K562 (cell line): Measurements from ENCODE around the gene ACSL3. TPM values are rescaled to one million over a fixed set of nuclear protein-coding genes. Genes with fewer than 3 reads are reported as not detected.

Experiments used
- ATAC-seq: fragments of 200-7000 bp; cut with Tn5 transposase; 3 replicates; pipeline ENCODE4 v1.9.1; 2020; ENCODE audit warnings: moderate library complexity
- BruUV-seq: library from RNA; stranded (reverse); fragments of 400-500 nt; replicated peaks from 2 replicates; lab custom pipeline; 2021; lab: Mats Ljungman, UMichigan
- CTCF ChIA-PET: fragments of 300-600 bp; formaldehyde crosslinking; extraction: SDS; loops from one replicate; lab custom pipeline; 2021; ENCODE audit warnings: low intra/inter-chr PET ratio; lab: Yijun Ruan, JAX
- POLR2A ChIA-PET: fragments of 300-600, 350-650 bp; sonication (Branson Sonifier 250); formaldehyde crosslinking; extraction: SDS; loops from one replicate; lab custom pipeline; 2021; ENCODE audit warnings: antibody characterized with exemption, inconsistent platforms; lab: Yijun Ruan, JAX
- DNase-seq, 4 experiments: peaks; one replicate each; pipeline versions ENCODE4 v3.0.0 to v3.0.0-alpha.2; 2011 to 2018; ENCODE audit warnings: low spot score in 3 of 4, mixed read lengths in 3 of 4; ENCODE audit errors: extremely low read depth in 1 of 4
- FAIRE-seq: peaks from 2 replicates; lab custom pipeline; 2011; peaks lifted over from hg19 to GRCh38; lab: Jason Lieb, UNC
- H2AFZ ChIP-seq: 2 replicates; pipeline ENCODE4 v1.6.0; 2011; ENCODE audit warnings: low read depth, low read length, control low read depth, inconsistent platforms
- H3K27ac ChIP-seq: fragments of 200-600 bp; 3 replicates; pipeline ENCODE4 v1.8.0; 2011; ENCODE audit warnings: low read depth, mild to moderate bottlenecking, control low read depth, inconsistent platforms, low read length, moderate library complexity, mixed read lengths; ENCODE audit errors: extremely low read depth
- H3K27me3 ChIP-seq, 2 experiments: fragments of 300-600 bp in 1 of 2; 2 replicates in 1 of 2; 3 replicates in 1 of 2; pipeline versions ENCODE4 v1.6.0 to v1.8.0; 2011; ENCODE audit warnings: inconsistent platforms in 2 of 2, low read length in 2 of 2, mild to moderate bottlenecking in 1 of 2, mixed read lengths in 1 of 2, moderate library complexity in 1 of 2; ENCODE audit not compliant: control insufficient read depth in 2 of 2, insufficient read depth in 2 of 2
- H3K36me3 ChIP-seq: fragments of 300-600 bp; 3 replicates; pipeline ENCODE4 v1.8.0; 2011; ENCODE audit warnings: mild to moderate bottlenecking, low read length, inconsistent platforms; ENCODE audit not compliant: control insufficient read depth, insufficient read depth
- H3K4me1 ChIP-seq, 2 experiments: fragments of 200-600 bp in 1 of 2; replicated peaks in 1 of 2; 2 replicates in 1 of 2; 3 replicates in 1 of 2; pipeline versions ENCODE4 v1.5.1 to v1.8.0; 2011; ENCODE audit warnings: inconsistent platforms in 2 of 2, low read length in 2 of 2, mild to moderate bottlenecking in 1 of 2, mixed read lengths in 1 of 2, moderate library complexity in 1 of 2; ENCODE audit not compliant: control insufficient read depth in 2 of 2, insufficient read depth in 2 of 2
- H3K4me2 ChIP-seq: 2 replicates; pipeline ENCODE4 v1.6.1; 2011; ENCODE audit warnings: low read length, control low read depth, inconsistent platforms, mixed read lengths; ENCODE audit not compliant: insufficient read depth
- H3K4me3 ChIP-seq: fragments of 200-600 bp; sonication (generic), shearing (Covaris generic); 2 replicates; pipeline ENCODE4 v1.5.1; 2016; ENCODE audit warnings: control low read depth, inconsistent platforms
- H3K79me2 ChIP-seq: fragments of 200-600 bp; 3 replicates; pipeline ENCODE4 v1.8.0; 2011; ENCODE audit warnings: low read length, inconsistent platforms; ENCODE audit not compliant: control insufficient read depth, insufficient read depth
- H3K9ac ChIP-seq, 2 experiments: 2 replicates each; pipeline versions ENCODE4 v1.6.0 to v1.6.1; 2011; ENCODE audit warnings: low read depth in 2 of 2, low read length in 2 of 2, control low read depth in 1 of 2, inconsistent platforms in 1 of 2, mild to moderate bottlenecking in 1 of 2, mixed read lengths in 1 of 2; ENCODE audit not compliant: insufficient read depth in 1 of 2
- H3K9me1 ChIP-seq: one replicate; pipeline ENCODE4 v1.6.0; 2011; ENCODE audit warnings: inconsistent platforms, mild to moderate bottlenecking, low read length, moderate library complexity; ENCODE audit not compliant: control insufficient read depth, insufficient read depth
- H3K9me3 ChIP-seq: replicated peaks from 2 replicates; pipeline ENCODE4 v1.5.1; 2011; ENCODE audit warnings: low read depth, low read length, inconsistent platforms; ENCODE audit not compliant: control insufficient read depth, insufficient read depth
- H4K20me1 ChIP-seq: replicated peaks from 2 replicates; pipeline ENCODE4 v1.6.1; 2011; ENCODE audit warnings: low read length, inconsistent platforms, mixed read lengths; ENCODE audit not compliant: control insufficient read depth, insufficient read depth
- CHD7 ChIP-seq: fragments of 200-600 bp; sonication (generic); IDR thresholded peaks from one replicate; pipeline ENCODE4 v1.6.1; 2012; ENCODE audit warnings: mild to moderate bottlenecking, low read depth, low read length, inconsistent platforms
- GATA2 ChIP-seq: sonication (generic); formaldehyde crosslinking; IDR thresholded peaks from 2 replicates; pipeline ENCODE4 v1.4.0; 2020; ENCODE audit warnings: mild to moderate bottlenecking, missing genetic modification reagents
- NBN ChIP-seq: fragments of 450-650 bp; IDR thresholded peaks from 2 replicates; pipeline ENCODE4 v1.6.1; 2016; ENCODE audit warnings: low read depth, mild to moderate bottlenecking
- RCOR1 ChIP-seq, 2 experiments: IDR thresholded peaks; 2 replicates each; pipeline ENCODE4 v1.6.1; 2012; ENCODE audit warnings: low read depth in 2 of 2, low read length in 2 of 2, borderline replicate concordance in 1 of 2, improper control_type of control experiment in 1 of 2
- SRSF1 ChIP-seq: fragments of 200-400 bp; formaldehyde crosslinking; IDR thresholded peaks from 2 replicates; pipeline ENCODE4 v1.6.1; 2017; ENCODE audit warnings: mild to moderate bottlenecking, low read depth, low read length, moderate library complexity
- ZFX ChIP-seq: sonication (generic); formaldehyde crosslinking; IDR thresholded peaks from 2 replicates; pipeline ENCODE4 v1.8.0; 2022; ENCODE audit warnings: mild to moderate bottlenecking, missing genetic modification reagents, moderate library complexity
- ZNF224 ChIP-seq: sonication (generic); formaldehyde crosslinking; IDR thresholded peaks from 2 replicates; pipeline ENCODE4 v1.8.0; 2022; ENCODE audit warnings: mild to moderate bottlenecking, missing genetic modification reagents
- ZNF431 ChIP-seq: sonication (generic); formaldehyde crosslinking; IDR thresholded peaks from 2 replicates; pipeline ENCODE4 v1.8.0; 2022; ENCODE audit warnings: mild to moderate bottlenecking, missing genetic modification reagents
- in situ Hi-C: fragments of 300-500 bp; cut with MboI; formaldehyde crosslinking; loops from 4 replicates; pipeline ENCODE4 v1.15.0; 2018; ENCODE audit warnings: inconsistent platforms, mixed read lengths
- intact Hi-C: fragments of 100-400 bp; cut with micrococcal nuclease; formaldehyde crosslinking; loops from 2 replicates; pipeline ENCODE4 v1.14.2; 2022
- polyA plus RNA-seq, 8 experiments: library from polyadenylated mRNA; depleted of rRNA in 4 of 8; stranded (reverse) in 5 of 8; unstranded in 3 of 8; fragments of >200 nt; fragmentation: Nextera tagmentation in 2 of 8; fragmentation: Illumina TruSeq in 1 of 8; extraction: Ambion mirVana in 2 of 8; extraction: Trizol in 1 of 8; gene quantifications; 2 replicates each; pipeline versions ENCODE4 v1.2.1 to v1.2.3, GENCODE V29; 2011 to 2014; ENCODE audit warnings: inconsistent platforms in 1 of 8, missing spikeins in 1 of 8
- total RNA-seq, 7 experiments: library from RNA; depleted of rRNA in 6 of 7; stranded (reverse); fragments of >200 nt in 6 of 7; fragmentation: Illumina TruSeq in 2 of 7; extraction: Trizol in 2 of 7; gene quantifications; 2 replicates each; pipeline versions ENCODE4 v1.2.1 to v1.2.3, GENCODE V29; 2011 to 2021; ENCODE audit warnings: low replicate concordance in 1 of 7
- TF ChIP-seq, protein P1 (sequence below): fragments of 250-450 bp; sonication (Bioruptor Pico); IDR thresholded peaks from 2 replicates; pipeline ENCODE4 v1.5.1; 2021; ENCODE audit warnings: mild to moderate bottlenecking
- TF ChIP-seq, protein P2 (sequence below): IDR thresholded peaks from 2 replicates; pipeline ENCODE4 v1.6.1; 2014; ENCODE audit warnings: antibody characterized with exemption

The ACSL3 gene
- total and polyA plus RNA-seq, 9 of the 15 experiments (the other 6 are each of a cell fraction or from before 2014, with no cell fraction given), result 21.3 to 123 (median 85.2) TPM

DNA sequence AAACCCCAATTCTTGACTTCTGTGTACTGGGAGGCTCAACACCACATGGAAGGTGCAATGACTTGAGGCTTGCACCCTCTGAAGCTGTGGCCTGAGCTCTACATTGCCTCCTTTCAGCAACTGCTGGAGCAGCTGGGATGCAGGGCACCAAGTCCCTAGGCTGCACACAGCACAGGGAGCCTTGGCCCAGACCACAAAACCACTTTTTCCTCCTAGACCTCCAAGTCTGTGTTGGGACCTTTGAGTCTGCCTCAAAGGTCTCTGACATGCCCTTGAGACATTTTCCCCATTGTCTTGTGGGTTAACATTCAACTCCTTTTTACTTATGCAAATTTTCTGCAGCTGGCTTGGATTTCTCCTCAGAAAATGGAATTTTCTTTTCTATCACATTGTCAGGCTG is 128.6 kb downstream of the ACSL3 start:
- no peaks in the 10 kb centered on the region for H3K9me3 ChIP-seq
- DNase-seq (no peak), FAIRE-seq (no peak), ATAC-seq (no peak)
- intact Hi-C loops (no loop called here), in situ Hi-C loops (no loop called here)
- no peaks in the 10 kb centered on the region for H3K36me3 ChIP-seq
- H3K4me3 ChIP-seq, result no peak overlapping the region
- H3K9ac ChIP-seq, result no peak overlapping the region
- H4K20me1 ChIP-seq, result no peaks in the 10 kb centered on the region
- H3K27ac ChIP-seq, result no peak overlapping the region
- no peaks in the 10 kb centered on the region for H3K79me2 ChIP-seq
- H2AFZ ChIP-seq, result no peak overlapping the region
- CTCF ChIA-PET, result no interaction called here
- no peaks in the 10 kb centered on the region for H3K9me1 ChIP-seq
- BruUV-seq, result no TSS peak
- no peaks in the 10 kb centered on the region for H3K4me1 ChIP-seq
- no peak overlapping the region for H3K4me2 ChIP-seq
- POLR2A ChIA-PET, result no interaction called here
- H3K27me3 ChIP-seq, result no peaks in the 10 kb centered on the region
- TF ChIP-seq, protein P1, sequence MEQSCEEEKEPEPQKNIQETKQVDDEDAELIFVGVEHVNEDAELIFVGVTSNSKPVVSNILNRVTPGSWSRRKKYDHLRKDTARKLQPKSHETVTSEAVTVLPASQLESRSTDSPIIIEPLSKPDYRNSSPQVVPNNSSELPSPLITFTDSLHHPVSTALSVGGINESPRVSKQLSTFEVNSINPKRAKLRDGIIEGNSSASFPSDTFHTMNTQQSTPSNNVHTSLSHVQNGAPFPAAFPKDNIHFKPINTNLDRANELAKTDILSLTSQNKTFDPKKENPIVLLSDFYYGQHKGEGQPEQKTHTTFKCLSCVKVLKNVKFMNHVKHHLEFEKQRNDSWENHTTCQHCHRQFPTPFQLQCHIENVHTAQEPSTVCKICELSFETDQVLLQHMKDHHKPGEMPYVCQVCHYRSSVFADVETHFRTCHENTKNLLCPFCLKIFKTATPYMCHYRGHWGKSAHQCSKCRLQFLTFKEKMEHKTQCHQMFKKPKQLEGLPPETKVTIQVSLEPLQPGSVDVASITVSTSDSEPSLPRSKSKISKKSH (CRISPR knock-in tag), result no peak
- TF ChIP-seq CHD7 (no peak), ZFX (CRISPR knock-in tag) (no peak), GATA2 (CRISPR knock-in tag) (no peak), SRSF1 (no peak), RCOR1 (IDR thresholded peaks at IDR 0.05; ENCODE audit: borderline replicate concordance in 1 of 2, low read depth in 2 of 2, low read length in 2 of 2) (no peak), ZNF431 (CRISPR knock-in tag) (no peak), ZNF224 (CRISPR knock-in tag) (no peak), NBN (no peak)
- TF ChIP-seq, protein P2, sequence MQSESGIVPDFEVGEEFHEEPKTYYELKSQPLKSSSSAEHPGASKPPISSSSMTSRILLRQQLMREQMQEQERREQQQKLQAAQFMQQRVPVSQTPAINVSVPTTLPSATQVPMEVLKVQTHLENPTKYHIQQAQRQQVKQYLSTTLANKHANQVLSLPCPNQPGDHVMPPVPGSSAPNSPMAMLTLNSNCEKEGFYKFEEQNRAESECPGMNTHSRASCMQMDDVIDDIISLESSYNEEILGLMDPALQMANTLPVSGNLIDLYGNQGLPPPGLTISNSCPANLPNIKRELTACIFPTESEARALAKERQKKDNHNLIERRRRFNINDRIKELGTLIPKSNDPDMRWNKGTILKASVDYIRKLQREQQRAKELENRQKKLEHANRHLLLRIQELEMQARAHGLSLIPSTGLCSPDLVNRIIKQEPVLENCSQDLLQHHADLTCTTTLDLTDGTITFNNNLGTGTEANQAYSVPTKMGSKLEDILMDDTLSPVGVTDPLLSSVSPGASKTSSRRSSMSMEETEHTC, result no peak
